ENCODE measurements around the gene MAF. TPM values are rescaled to one million over a fixed set of nuclear protein-coding genes. Genes with fewer than 3 reads are reported as not detected.

MAF gene
- total RNA-seq, 6 experiments from 2014 or later: not detected

DNA sequence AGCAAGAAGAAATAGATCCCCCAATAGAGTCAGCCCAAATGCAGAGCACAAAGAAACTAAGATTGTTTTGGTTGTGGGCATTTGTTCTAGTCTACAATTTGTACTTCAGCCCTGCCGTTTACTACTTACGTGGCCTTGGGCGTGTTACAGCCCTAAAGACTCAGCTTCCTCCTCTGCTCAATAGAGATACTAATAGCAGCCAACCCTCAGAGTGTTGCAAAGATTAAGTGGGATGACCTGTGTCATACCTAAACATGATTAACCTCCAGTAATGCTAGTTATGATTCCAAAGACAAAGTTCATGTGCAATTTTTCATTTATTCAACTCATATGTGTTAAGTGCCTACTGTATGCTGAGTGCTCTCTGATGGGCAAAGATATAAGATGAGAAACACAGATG lies 43.1 kb downstream of the MAF start:
- H3K4me1 Mint-ChIP-seq (ENCODE audit: low read depth): no peaks in the 10 kb centered on the region
- H3K36me3 Mint-ChIP-seq (ENCODE audit: low read depth): no peaks in the 10 kb centered on the region
- no peak for DNase-seq
- no peak overlapping the region for H3K4me3 Mint-ChIP-seq
- no peak overlapping the region for H3K27ac Mint-ChIP-seq
- H3K9me3 Mint-ChIP-seq: peaks cover 36% of the 10 kb centered on the region
- H3K27me3 Mint-ChIP-seq (ENCODE audit: insufficient read depth): peaks cover 2% of the 10 kb centered on the region
- TF ChIP-seq, protein P1, sequence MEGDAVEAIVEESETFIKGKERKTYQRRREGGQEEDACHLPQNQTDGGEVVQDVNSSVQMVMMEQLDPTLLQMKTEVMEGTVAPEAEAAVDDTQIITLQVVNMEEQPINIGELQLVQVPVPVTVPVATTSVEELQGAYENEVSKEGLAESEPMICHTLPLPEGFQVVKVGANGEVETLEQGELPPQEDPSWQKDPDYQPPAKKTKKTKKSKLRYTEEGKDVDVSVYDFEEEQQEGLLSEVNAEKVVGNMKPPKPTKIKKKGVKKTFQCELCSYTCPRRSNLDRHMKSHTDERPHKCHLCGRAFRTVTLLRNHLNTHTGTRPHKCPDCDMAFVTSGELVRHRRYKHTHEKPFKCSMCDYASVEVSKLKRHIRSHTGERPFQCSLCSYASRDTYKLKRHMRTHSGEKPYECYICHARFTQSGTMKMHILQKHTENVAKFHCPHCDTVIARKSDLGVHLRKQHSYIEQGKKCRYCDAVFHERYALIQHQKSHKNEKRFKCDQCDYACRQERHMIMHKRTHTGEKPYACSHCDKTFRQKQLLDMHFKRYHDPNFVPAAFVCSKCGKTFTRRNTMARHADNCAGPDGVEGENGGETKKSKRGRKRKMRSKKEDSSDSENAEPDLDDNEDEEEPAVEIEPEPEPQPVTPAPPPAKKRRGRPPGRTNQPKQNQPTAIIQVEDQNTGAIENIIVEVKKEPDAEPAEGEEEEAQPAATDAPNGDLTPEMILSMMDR (IDR thresholded peaks at IDR 0.05): no peak

DNA sequence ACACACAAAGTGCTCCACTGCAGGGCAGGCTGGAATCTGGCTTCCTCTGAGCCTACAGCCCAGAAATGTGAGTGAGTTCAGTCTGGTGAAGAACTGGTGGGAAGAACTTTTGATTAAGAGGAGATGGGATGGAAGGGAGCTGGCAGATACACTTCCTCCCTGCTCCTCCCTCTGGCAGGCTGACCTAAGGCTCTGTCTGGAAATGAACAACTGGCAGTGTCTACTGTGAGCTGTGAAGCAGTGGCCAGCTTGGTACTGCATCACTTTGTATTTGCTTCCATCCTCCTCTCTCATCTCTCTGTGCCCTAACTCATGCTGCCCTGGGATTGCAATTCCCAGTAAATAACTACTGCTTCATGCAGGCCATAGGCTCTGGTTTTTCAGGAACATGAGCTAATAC lies 45.6 kb downstream of the MAF start:
- DNase-seq: no peak

DNA sequence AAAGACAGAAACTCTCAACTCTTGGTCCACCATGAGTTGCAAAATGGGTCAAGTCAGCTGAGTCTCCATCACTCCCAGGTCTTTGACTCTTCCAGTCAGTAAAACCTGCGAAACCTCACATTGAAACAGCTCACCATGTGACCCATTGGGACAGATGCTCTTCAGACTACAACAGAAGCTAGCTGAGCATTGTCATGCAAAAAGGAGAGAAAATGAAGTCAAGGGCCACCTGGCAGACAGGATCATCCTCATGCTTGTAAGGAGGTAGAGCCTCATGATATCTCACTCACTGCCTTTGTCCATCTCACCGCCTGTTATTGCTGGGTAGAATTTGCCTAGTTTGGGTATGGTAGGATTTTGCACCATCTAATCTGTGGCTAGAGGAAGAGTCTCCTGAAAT lies 50.2 kb downstream of the MAF start:
- Mint-ChIP-seq H3K27ac (no peak overlapping the region), H3K4me3 (no peak overlapping the region), H3K36me3 (ENCODE audit: low read depth) (no peaks in the 10 kb centered on the region), H3K4me1 (ENCODE audit: low read depth) (no peaks in the 10 kb centered on the region), H3K27me3 (ENCODE audit: insufficient read depth) (peaks cover 3% of the 10 kb centered on the region), H3K9me3 (peaks cover 50% of the 10 kb centered on the region)
- DNase-seq: no peak
- TF ChIP-seq, protein P1 (IDR thresholded peaks at IDR 0.05): no peak

More for the DNA sequence above, 45.6 kb downstream of the MAF start:
- TF ChIP-seq, protein P1 (IDR thresholded peaks at IDR 0.05): no peak
- H3K27me3 Mint-ChIP-seq (ENCODE audit: insufficient read depth): peaks cover 3% of the 10 kb centered on the region
- H3K36me3 Mint-ChIP-seq (ENCODE audit: low read depth): no peaks in the 10 kb centered on the region
- no peak overlapping the region for H3K4me3 Mint-ChIP-seq
- H3K27ac Mint-ChIP-seq: no peak overlapping the region
- no peaks in the 10 kb centered on the region for H3K4me1 Mint-ChIP-seq (ENCODE audit: low read depth)
- peaks cover 34% of the 10 kb centered on the region for H3K9me3 Mint-ChIP-seq

DNA sequence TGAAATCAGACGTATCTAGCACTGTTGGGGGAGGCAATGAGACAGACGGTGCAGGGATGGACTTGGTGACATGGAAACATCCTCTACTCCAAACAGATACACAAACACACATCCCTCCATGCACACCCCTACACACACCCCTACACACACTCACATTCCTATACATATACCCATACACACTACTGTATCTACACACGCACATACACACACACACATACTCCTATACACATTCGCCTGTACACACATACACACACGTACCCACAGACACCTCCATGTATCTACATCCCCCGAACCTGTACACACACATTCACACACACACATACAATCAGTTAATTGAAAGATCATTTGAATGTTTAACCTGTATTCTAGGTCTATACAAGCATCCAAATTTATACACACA lies 53.5 kb downstream of the MAF start:
- Mint-ChIP-seq H3K36me3 (ENCODE audit: low read depth) (no peaks in the 10 kb centered on the region), H3K4me1 (ENCODE audit: low read depth) (no peaks in the 10 kb centered on the region), H3K9me3 (peaks cover 39% of the 10 kb centered on the region), H3K4me3 (no peak overlapping the region), H3K27ac (no peak overlapping the region), H3K27me3 (ENCODE audit: insufficient read depth) (no peaks in the 10 kb centered on the region; the same call in 1 of the 2 replicates)
- DNase-seq: no peak
- TF ChIP-seq, protein P1 (IDR thresholded peaks at IDR 0.05): no peak
